HCT116 (cell line): ENCODE measurements around the gene LSAMP. TPM values are rescaled to one million over a fixed set of nuclear protein-coding genes. Genes with fewer than 3 reads are reported as not detected.

Source experiments
- ATAC-seq: fragments of 200-7000 bp; cut with Tn5 transposase; 2 replicates; pipeline ENCODE4 v1.9.1; 2020; ENCODE audit warnings: mild to moderate bottlenecking, moderate library complexity
- BruUV-seq: library from RNA; stranded (reverse); fragments of 400-500 nt; replicated peaks from 2 replicates; lab custom pipeline; 2021; lab: Mats Ljungman, UMichigan
- CTCF ChIA-PET: fragments of 300-600 bp; sonication (Branson Sonifier 250); formaldehyde crosslinking; loops from one replicate; lab custom pipeline; 2021; ENCODE audit warnings: antibody characterized with exemption; lab: Charles Lee
- POLR2A ChIA-PET: fragments of 300-600, 350-600 bp; sonication (Branson Sonifier 250); formaldehyde crosslinking; loops from one replicate; lab custom pipeline; 2021; ENCODE audit warnings: antibody characterized with exemption; lab: Charles Lee
- RAD21 ChIA-PET, 2 experiments: fragments of 300-600 bp; sonication (Branson Sonifier 250); formaldehyde crosslinking; loops; one replicate each; lab custom pipeline; 2023; ENCODE audit warnings: low total read pairs in 2 of 2; ENCODE audit not compliant: uncharacterized antibody in 2 of 2, unreplicated experiment in 2 of 2, low non-redundant PET in 1 of 2; lab: Charles Lee
- DNase-seq: peaks from one replicate; pipeline ENCODE4 v3.0.0-alpha.2; 2010; ENCODE audit warnings: low read depth, low spot score
- H2AFZ ChIP-seq: fragments of 200-600 bp; shearing (Covaris generic), sonication (generic); 2 replicates; pipeline ENCODE4 v1.6.1; 2017; ENCODE audit warnings: low read depth, mixed run types, mixed read lengths, antibody characterized with exemption, low read length; ENCODE audit not compliant: poor library complexity, severe bottlenecking
- H3K27ac ChIP-seq: 2 replicates; pipeline ENCODE4 v1.5.1; 2012; ENCODE audit warnings: low read depth, low read length
- H3K27me3 ChIP-seq: fragments of 200-600 bp; sonication (generic); 2 replicates; pipeline ENCODE4 v1.6.1; 2016; ENCODE audit warnings: mixed run types, low read length, mixed read lengths; ENCODE audit not compliant: insufficient read depth
- H3K36me3 ChIP-seq, 2 experiments: fragments of 200-500 bp in 1 of 2; fragments of 200-600 bp in 1 of 2; sonication (Bioruptor generic) in 1 of 2; sonication (generic) in 1 of 2; 2 replicates each; pipeline versions ENCODE4 v1.5.1 to v1.6.1; 2014 to 2016; ENCODE audit warnings: low read length in 2 of 2, inconsistent platforms in 1 of 2, mixed read lengths in 1 of 2, mixed run types in 1 of 2; ENCODE audit not compliant: insufficient read depth in 2 of 2, control insufficient read depth in 1 of 2
- H3K4me1 ChIP-seq, 2 experiments: fragments of 200-600 bp in 1 of 2; sonication (generic) in 1 of 2; 2 replicates each; pipeline versions ENCODE4 v1.5.1 to v1.6.1; 2012 to 2017; ENCODE audit warnings: low read length in 2 of 2, inconsistent platforms in 1 of 2, mild to moderate bottlenecking in 1 of 2, mixed read lengths in 1 of 2, mixed run types in 1 of 2, moderate library complexity in 1 of 2; ENCODE audit not compliant: insufficient read depth in 2 of 2, control insufficient read depth in 1 of 2
- H3K4me2 ChIP-seq: fragments of 200-600 bp; sonication (generic); 2 replicates; pipeline ENCODE4 v1.6.1; 2017; ENCODE audit warnings: mixed run types, low read length, mixed read lengths
- H3K4me3 ChIP-seq, 2 experiments: fragments of 200-600 bp in 1 of 2; sonication (generic) in 1 of 2; replicated peaks in 1 of 2; 2 replicates each; pipeline ENCODE4 v1.5.1; 2011 to 2016; ENCODE audit warnings: low read length in 2 of 2, control low read depth in 1 of 2, low read depth in 1 of 2, mild to moderate bottlenecking in 1 of 2, mixed read lengths in 1 of 2, mixed run types in 1 of 2
- H3K79me2 ChIP-seq: fragments of 200-600 bp; sonication (generic); 2 replicates; pipeline ENCODE4 v1.6.1; 2017; ENCODE audit warnings: mild to moderate bottlenecking, mixed run types, low read length, moderate library complexity, mixed read lengths; ENCODE audit not compliant: insufficient read depth
- H3K9ac ChIP-seq: fragments of 200-600 bp; sonication (generic); 2 replicates; pipeline ENCODE4 v1.6.1; 2016; ENCODE audit warnings: low read length, mixed read lengths
- H3K9me2 ChIP-seq: fragments of 200-600 bp; sonication (generic), shearing (Covaris generic); 2 replicates; pipeline ENCODE4 v1.6.1; 2017; ENCODE audit warnings: mixed run types, mild to moderate bottlenecking, moderate library complexity; ENCODE audit not compliant: insufficient read depth
- H3K9me3 ChIP-seq, 2 experiments: fragments of 200-500 bp in 1 of 2; fragments of 200-600 bp in 1 of 2; sonication (Bioruptor generic) in 1 of 2; sonication (generic) in 1 of 2; 2 replicates each; pipeline ENCODE4 v1.6.1; 2014 to 2017; ENCODE audit warnings: low read length in 2 of 2, mixed read lengths in 2 of 2, inconsistent platforms in 1 of 2, low read depth in 1 of 2, mild to moderate bottlenecking in 1 of 2, mixed run types in 1 of 2, moderate library complexity in 1 of 2; ENCODE audit not compliant: control insufficient read depth in 1 of 2, insufficient read depth in 1 of 2
- H4K20me1 ChIP-seq: fragments of 200-600 bp; sonication (generic), shearing (Covaris generic); 2 replicates; pipeline ENCODE4 v1.6.1; 2017; ENCODE audit warnings: mixed run types, mild to moderate bottlenecking, moderate library complexity; ENCODE audit not compliant: insufficient read depth
- CBX3 ChIP-seq: IDR thresholded peaks from 2 replicates; pipeline ENCODE4 v1.6.1; 2012; ENCODE audit warnings: low read depth
- CTCF ChIP-seq, 3 experiments: fragments of 200-600 bp in 1 of 3; sonication (generic) in 1 of 3; IDR thresholded peaks in 2 of 3; conservative IDR thresholded peaks in 1 of 3; 2 replicates each; pipeline ENCODE4 v1.5.1; 2012 to 2017; ENCODE audit warnings: low read depth in 2 of 3, low read length in 2 of 3, antibody characterized with exemption in 1 of 3, borderline replicate concordance in 1 of 3, control low read depth in 1 of 3, mild to moderate bottlenecking in 1 of 3, mixed read lengths in 1 of 3, mixed run types in 1 of 3, moderate library complexity in 1 of 3; ENCODE audit not compliant: insufficient read depth in 1 of 3
- EZH2phosphoT487 ChIP-seq: fragments of 200-600 bp; IDR thresholded peaks from 2 replicates; pipeline ENCODE4 v1.6.1; 2018; ENCODE audit warnings: antibody characterized with exemption, borderline replicate concordance
- JUND ChIP-seq: IDR thresholded peaks from 2 replicates; pipeline ENCODE4 v1.6.1; 2012
- POLR2AphosphoS5 ChIP-seq: IDR thresholded peaks from 2 replicates; pipeline ENCODE4 v1.6.1; 2011; ENCODE audit warnings: mild to moderate bottlenecking, low read depth, low read length, moderate library complexity
- RAD21 ChIP-seq: IDR thresholded peaks from 2 replicates; pipeline ENCODE4 v1.6.1; 2012; ENCODE audit warnings: low read depth, mild to moderate bottlenecking
- SRF ChIP-seq: IDR thresholded peaks from 2 replicates; pipeline ENCODE4 v1.6.1; 2012; ENCODE audit warnings: low read depth
- TCF7L2 ChIP-seq: IDR thresholded peaks from 2 replicates; pipeline ENCODE4 v1.7.0; 2011; ENCODE audit warnings: borderline replicate concordance, inconsistent platforms; ENCODE audit not compliant: insufficient read depth, insufficient read length; ENCODE audit errors: extremely low read depth
- YY1 ChIP-seq: IDR thresholded peaks from 2 replicates; pipeline ENCODE4 v1.6.1; 2011; ENCODE audit warnings: low read length, low read depth, moderate library complexity, mild to moderate bottlenecking; ENCODE audit not compliant: insufficient replicate concordance; ENCODE audit errors: extremely low read depth
- ZFX ChIP-seq: fragments of 450-650 bp; IDR thresholded peaks from 2 replicates; pipeline ENCODE4 v1.6.1; 2017
- intact Hi-C: fragments of 100-400 bp; cut with micrococcal nuclease; formaldehyde crosslinking; loops from 2 replicates; pipeline ENCODE4 v1.10.0; 2022
- total RNA-seq: library from RNA; stranded (reverse); gene quantifications from one replicate; pipeline ENCODE4 v1.2.1, GENCODE V29; 2021; ENCODE audit not compliant: unreplicated experiment

The LSAMP gene
- total RNA-seq, 1 experiment from 2014 or later, result 0.25 TPM

GRCh38 chr3:116423374-116423773, 21.9 kb downstream of the LSAMP start:
- no peaks in the 10 kb centered on the region for H3K4me1 ChIP-seq
- no peak overlapping the region for H2AFZ ChIP-seq
- ChIA-PET CTCF (no interaction called here), POLR2A (no interaction called here), RAD21 (no interaction called here)
- no peaks in the 10 kb centered on the region for H3K79me2 ChIP-seq
- H3K27ac ChIP-seq, result no peak overlapping the region
- BruUV-seq, result no TSS peak
- DNase-seq (no peak), ATAC-seq (no peak)
- H3K4me3 ChIP-seq, result no peak overlapping the region
- no peak overlapping the region for H3K9ac ChIP-seq
- no peak overlapping the region for H3K4me2 ChIP-seq
- H3K36me3 ChIP-seq, result no peaks in the 10 kb centered on the region
- H3K9me2 ChIP-seq, result no peaks in the 10 kb centered on the region
- intact Hi-C loops, result no loop called here
- H4K20me1 ChIP-seq, result no peaks in the 10 kb centered on the region
- H3K9me3 ChIP-seq, result no peaks in the 10 kb centered on the region
- H3K27me3 ChIP-seq, result no peaks in the 10 kb centered on the region; the same call in 1 of the 2 replicates
- TF ChIP-seq CTCF (IDR thresholded peaks at IDR 0.05 in 2 of 3, conservative IDR thresholded peaks at IDR 0.05 in 1 of 3; ENCODE audit: borderline replicate concordance in 1 of 3, insufficient read depth in 1 of 3, low read depth in 2 of 3, low read length in 2 of 3) (no peak), POLR2AphosphoS5 (no peak), CBX3 (no peak), TCF7L2 (no peak), SRF (no peak), JUND (no peak), ZFX (no peak)

- no peak overlapping the region for H2AFZ ChIP-seq
- TF ChIP-seq CBX3, result no peak
- TF ChIP-seq YY1, result no peak
- no peak for TF ChIP-seq RAD21
- TF ChIP-seq EZH2phosphoT487, result no peak
- H3K36me3 ChIP-seq, result no peaks in the 10 kb centered on the region
- no peak overlapping the region for H3K9ac ChIP-seq
- no peaks in the 10 kb centered on the region for H3K9me3 ChIP-seq
- ATAC-seq (no peak), DNase-seq (no peak)
- no peaks in the 10 kb centered on the region for H3K9me2 ChIP-seq
- BruUV-seq, result no TSS peak
- no peaks in the 10 kb centered on the region for H3K79me2 ChIP-seq
- H3K27me3 ChIP-seq, result no peaks in the 10 kb centered on the region
- no peaks in the 10 kb centered on the region for H4K20me1 ChIP-seq
- H3K4me3 ChIP-seq, result no peak overlapping the region
- intact Hi-C loops, result no loop called here
- ChIA-PET POLR2A (no interaction called here), CTCF (no interaction called here), RAD21 (no interaction called here)
- no peak overlapping the region for H3K4me2 ChIP-seq
- no peaks in the 10 kb centered on the region for H3K4me1 ChIP-seq
- no peak overlapping the region for H3K27ac ChIP-seq
These were observed 28.1 kb downstream of the LSAMP start for GRCh38 chr3:116417151-116417550.
